A549 (cell line): ENCODE data around the gene NBEAL2. TPM values are rescaled to one million over a fixed set of nuclear protein-coding genes. Genes with fewer than 3 reads are reported as not detected.

ENCODE experiments used
- ATAC-seq, 2 experiments: fragments of 200-7000 bp in 1 of 2; fragments of >200 bp in 1 of 2; cut with Nextera tagmentation in 1 of 2; cut with Tn5 transposase in 1 of 2; 3 replicates each; pipeline versions ENCODE4 v1.8.0 to v1.9.1; 2018 to 2020; ENCODE audit warnings: mild to moderate bottlenecking in 1 of 2, moderate library complexity in 1 of 2
- CTCF ChIA-PET: fragments of 300-600 bp; sonication (Branson Sonifier 250); formaldehyde crosslinking; extraction: SDS; loops from one replicate; lab custom pipeline; 2021; ENCODE audit warnings: antibody characterized with exemption, inconsistent platforms; lab: Yijun Ruan, JAX
- POLR2A ChIA-PET: fragments of 350-600 bp; formaldehyde crosslinking; extraction: SDS; loops from one replicate; lab custom pipeline; 2021; ENCODE audit warnings: antibody characterized with exemption, inconsistent platforms; lab: Yijun Ruan, JAX
- DNase-seq, 2 experiments: peaks; one replicate each; pipeline versions ENCODE4 v3.0.0 to v3.0.0-alpha.2; 2011 to 2016; ENCODE audit warnings: low read depth in 1 of 2, low spot score in 1 of 2
- FAIRE-seq: peaks from 2 replicates; lab custom pipeline; 2011; peaks lifted over from hg19 to GRCh38; lab: Jason Lieb, UNC
- H3K27ac ChIP-seq, 2 experiments: fragments of >200 bp; sonication (Bioruptor Twin); formaldehyde crosslinking; 3 replicates each; pipeline ENCODE4 v1.5.1; 2016 to 2017
- H3K4me1 ChIP-seq: fragments of >200 bp; sonication (Bioruptor Twin); formaldehyde crosslinking; 3 replicates; pipeline ENCODE4 v1.6.1; 2016
- H3K4me2 ChIP-seq: fragments of >200 bp; sonication (Bioruptor Twin); formaldehyde crosslinking; 3 replicates; pipeline ENCODE4 v1.6.1; 2016
- H3K4me3 ChIP-seq: fragments of >200 bp; sonication (Bioruptor Twin); formaldehyde crosslinking; 3 replicates; pipeline ENCODE4 v1.5.1; 2016
- H3K9me3 ChIP-seq: fragments of >200 bp; sonication (Bioruptor Twin); formaldehyde crosslinking; 3 replicates; pipeline ENCODE4 v1.6.1; 2016
- BCL3 ChIP-seq: fragments of >200 bp; sonication (Bioruptor Twin); formaldehyde crosslinking; IDR thresholded peaks from 3 replicates; pipeline ENCODE4 v1.6.1; 2016
- CEBPB ChIP-seq, 2 experiments: fragments of >200 bp in 1 of 2; sonication (Bioruptor Twin) in 1 of 2; formaldehyde crosslinking in 1 of 2; IDR thresholded peaks; 2 replicates each; pipeline ENCODE4 v1.6.1; 2012 to 2016
- CHD4 ChIP-seq: fragments of 200-600 bp; sonication (generic); IDR thresholded peaks from 2 replicates; pipeline ENCODE4 v1.6.1; 2016; ENCODE audit warnings: antibody characterized with exemption, mild to moderate bottlenecking, borderline replicate concordance
- ESRRA ChIP-seq: fragments of 150-350 bp; IDR thresholded peaks from 2 replicates; pipeline ENCODE4 v1.6.1; 2014; ENCODE audit warnings: mild to moderate bottlenecking, low read length, borderline replicate concordance
- FOSB ChIP-seq: fragments of 250-450 bp; sonication (Bioruptor Pico); IDR thresholded peaks from 2 replicates; pipeline ENCODE4 v1.5.0; 2020; ENCODE audit warnings: mild to moderate bottlenecking, moderate library complexity
- FOSL2 ChIP-seq, 2 experiments: fragments of 450-650 bp in 1 of 2; fragments of >200 bp in 1 of 2; sonication (Bioruptor Twin) in 1 of 2; formaldehyde crosslinking; IDR thresholded peaks; 2 replicates each; pipeline versions ENCODE4 v1.5.0 to v1.6.1; 2016 to 2020; ENCODE audit warnings: mild to moderate bottlenecking in 1 of 2, moderate library complexity in 1 of 2
- HEYL ChIP-seq: fragments of 250-450 bp; sonication (Bioruptor Pico); IDR thresholded peaks from 2 replicates; pipeline ENCODE4 v1.8.0; 2021; ENCODE audit warnings: mild to moderate bottlenecking, moderate library complexity
- HMGXB4 ChIP-seq: fragments of 250-450 bp; sonication (Bioruptor Pico); IDR thresholded peaks from 2 replicates; pipeline ENCODE4 v1.5.0; 2021; ENCODE audit warnings: mild to moderate bottlenecking, moderate library complexity, borderline replicate concordance
- HOXA7 ChIP-seq: fragments of 250-450 bp; sonication (Bioruptor Pico); IDR thresholded peaks from 2 replicates; pipeline ENCODE4 v1.5.0; 2020; ENCODE audit warnings: mild to moderate bottlenecking, moderate library complexity
- HOXB13 ChIP-seq: fragments of 250-450 bp; sonication (Bioruptor Pico); IDR thresholded peaks from 2 replicates; pipeline ENCODE4 v1.5.0; 2020; ENCODE audit warnings: low read depth, mild to moderate bottlenecking, moderate library complexity
- HOXB5 ChIP-seq: fragments of 250-450 bp; sonication (Bioruptor Pico); IDR thresholded peaks from 2 replicates; pipeline ENCODE4 v1.5.0; 2020; ENCODE audit warnings: mild to moderate bottlenecking, moderate library complexity
- JUN ChIP-seq, 2 experiments: fragments of >200 bp; sonication (Bioruptor Twin); formaldehyde crosslinking; IDR thresholded peaks; 2 replicates in 1 of 2; 3 replicates in 1 of 2; pipeline ENCODE4 v1.6.1; 2016 to 2017
- JUNB ChIP-seq: fragments of >200 bp; sonication (Bioruptor Twin); formaldehyde crosslinking; IDR thresholded peaks from 2 replicates; pipeline ENCODE4 v1.6.1; 2016
- MAZ ChIP-seq: fragments of 150-350 bp; IDR thresholded peaks from 2 replicates; pipeline ENCODE4 v1.6.1; 2014; ENCODE audit warnings: antibody characterized with exemption, low read depth, low read length, borderline replicate concordance
- NPAS2 ChIP-seq: fragments of 250-450 bp; sonication (Bioruptor Pico); IDR thresholded peaks from 2 replicates; pipeline ENCODE4 v1.8.0; 2022; ENCODE audit warnings: mild to moderate bottlenecking, moderate library complexity, borderline replicate concordance
- NR3C1 ChIP-seq: fragments of >200 bp; sonication (Bioruptor Twin); formaldehyde crosslinking; IDR thresholded peaks from 3 replicates; pipeline ENCODE4 v1.6.1; 2017
- RNF2 ChIP-seq: fragments of 200-600 bp; sonication (generic); IDR thresholded peaks from 2 replicates; pipeline ENCODE4 v1.6.1; 2016; ENCODE audit warnings: low read depth, mild to moderate bottlenecking, antibody characterized with exemption, moderate library complexity, borderline replicate concordance
- USF2 ChIP-seq: fragments of 450-650 bp; IDR thresholded peaks from 2 replicates; pipeline ENCODE4 v1.6.1; 2014; ENCODE audit warnings: antibody characterized with exemption
- ZC3H11A ChIP-seq: fragments of 450-650 bp; IDR thresholded peaks from 2 replicates; pipeline ENCODE4 v1.6.1; 2014; ENCODE audit warnings: antibody characterized with exemption, mild to moderate bottlenecking
- ZNF302 ChIP-seq: fragments of 250-450 bp; sonication (Bioruptor Pico); IDR thresholded peaks from 2 replicates; pipeline ENCODE4 v1.9.0; 2021; ENCODE audit warnings: inconsistent platforms, mild to moderate bottlenecking, moderate library complexity
- ZSCAN20 ChIP-seq: fragments of 250-450 bp; sonication (Bioruptor Pico); IDR thresholded peaks from 2 replicates; pipeline ENCODE4 v1.8.0; 2022; ENCODE audit warnings: mild to moderate bottlenecking, moderate library complexity
- WGBS: methylation state at CpG from one replicate; pipeline ENCODE4 v1.1.6; 2017; ENCODE audit errors: missing lambda C conversion rate; 5-methylcytosine and 5-hydroxymethylcytosine counted together
- polyA plus RNA-seq, 4 experiments: library from polyadenylated mRNA; depleted of rRNA in 3 of 4; stranded (reverse); fragments of >200 nt; fragmentation: RNase III in 1 of 4; extraction: RNeasy Plus Mini Kit Qiagen cat#74134 plus additional on column Dnase treatment in 1 of 4; gene quantifications; 2 replicates in 3 of 4; 3 replicates in 1 of 4; pipeline ENCODE4 v1.2.3, GENCODE V29; 2011 to 2017

The NBEAL2 gene
- polyA plus RNA-seq, 2 of the 4 experiments (the other 2 are of a cell fraction): 9.6 to 47.3 TPM

GRCh38 chr3:46991406-46992165, 12.1 kb downstream of the NBEAL2 start:
- WGBS: 94% methylated on average over 9 of the region's 16 CpGs
- no peak for FAIRE-seq
- TF ChIP-seq FOSB (CRISPR knock-in tag): no peak
- TF ChIP-seq RNF2: no peak
- TF ChIP-seq BCL3: no peak
- no peak for TF ChIP-seq JUNB
- TF ChIP-seq CEBPB (IDR thresholded peaks at IDR 0.05): no peak
- no peak for TF ChIP-seq FOSL2 (IDR thresholded peaks at IDR 0.05)
- TF ChIP-seq FOSL2 (CRISPR knock-in tag; IDR thresholded peaks at IDR 0.05): no peak
- no peak for TF ChIP-seq HEYL (CRISPR knock-in tag)
- TF ChIP-seq HOXA7 (CRISPR knock-in tag): no peak
- TF ChIP-seq NPAS2: no peak
- no peak for TF ChIP-seq ZSCAN20
- TF ChIP-seq ZC3H11A: no peak
- TF ChIP-seq CHD4: no peak
- no peak for TF ChIP-seq USF2
- no peak for TF ChIP-seq NR3C1
- no peak for TF ChIP-seq HOXB13 (CRISPR knock-in tag)
- TF ChIP-seq HMGXB4 (CRISPR knock-in tag): no peak
- no peak for TF ChIP-seq ESRRA
- no peak for TF ChIP-seq ZNF302 (CRISPR knock-in tag)
- TF ChIP-seq, all 56 proteins: peak for 0
- no peak for ATAC-seq
- no peak overlapping the region for H3K4me3 ChIP-seq
- peaks cover 16% of the 10 kb centered on the region for H3K4me1 ChIP-seq
- H3K4me2 ChIP-seq: no peak overlapping the region
- no peak for DNase-seq
- no peak overlapping the region for H3K27ac ChIP-seq
- POLR2A ChIA-PET: interaction anchor here (0.7 to 1.5 kb wide), 2 partner anchors 12 to 15 kb away, joined by 3 read pairs; partner anchors contain the start of gene NBEAL2
- H3K9me3 ChIP-seq: no peaks in the 10 kb centered on the region
- CTCF ChIA-PET: interaction anchor here (1.0 to 2.6 kb wide), 3 partner anchors 12 to 125 kb away, joined by 3 to 20 read pairs (median 4); partner anchors contain the start of gene NBEAL2

GRCh38 chr3:46992231-46992630, 12.8 kb downstream of the NBEAL2 start:
- Histone ChIP-seq H3K4me2 (no peak overlapping the region), H3K27ac (no peak overlapping the region), H3K4me1 (peaks cover 10% of the 10 kb centered on the region)
- WGBS: 96% methylated on average over 4 of the region's 9 CpGs
- POLR2A ChIA-PET: interaction anchor here (0.7 kb wide), 1 partner anchor 15 kb away, joined by 3 read pairs; no protein-coding TSS in a partner anchor
- TF ChIP-seq HOXB5 (CRISPR knock-in tag) (no peak), MAZ (no peak), ZSCAN20 (no peak), JUN (IDR thresholded peaks at IDR 0.05) (no peak)
- TF ChIP-seq, all 56 proteins: peak for 0
- no peak for ATAC-seq
- no peak for FAIRE-seq
- CTCF ChIA-PET: interaction anchor here (1.0 to 2.6 kb wide), 4 partner anchors 13 to 125 kb away, joined by 3 to 20 read pairs (median 4); partner anchors contain the start of gene NBEAL2
- Histone ChIP-seq H3K4me3 (no peak overlapping the region), H3K9me3 (no peaks in the 10 kb centered on the region)
- DNase-seq: no peak
